ENCODE data around the gene TTLL10.
A peak's percentile ranks its signal among the peaks of the same experiment; 100 is the strongest.

TTLL10 gene

GRCh38 chr1:1173793-1174415 is at the start of gene TTLL10:
Gene TTLL10 (plus strand): TSS chr1:1173880. CDS start chr1:1179216, 5,336 bp downstream.
- DNase-seq (ENCODE audit: low read depth in 2 of 2): no peak

GRCh38 chr1:1124508-1124785 is 49.2 kb upstream of the TTLL10 start:
- no peak for DNase-seq (ENCODE audit: low read depth in 2 of 2)

- no peak for DNase-seq (ENCODE audit: low read depth in 2 of 2)
Measured at GRCh38 chr1:1124786-1125642, 48.7 kb upstream of the TTLL10 start.

GRCh38 chr1:1125945-1126344 is 47.7 kb upstream of the TTLL10 start:
- no peak for DNase-seq (ENCODE audit: low read depth in 2 of 2)

- DNase-seq (ENCODE audit: low read depth in 2 of 2): no peak
Measured at GRCh38 chr1:1127551-1128451, 45.9 kb upstream of the TTLL10 start.

GRCh38 chr1:1128454-1129139 is 45.1 kb upstream of the TTLL10 start:
- DNase-seq (ENCODE audit: low read depth in 2 of 2): no peak

GRCh38 chr1:1129381-1129821 is 44.3 kb upstream of the TTLL10 start:
- no peak for DNase-seq (ENCODE audit: low read depth in 2 of 2)

GRCh38 chr1:1130206-1131120 is 43.2 kb upstream of the TTLL10 start:
- DNase-seq (ENCODE audit: low read depth in 2 of 2): no peak

GRCh38 chr1:1132042-1132950 is 41.4 kb upstream of the TTLL10 start:
- no peak for DNase-seq (ENCODE audit: low read depth in 2 of 2)

GRCh38 chr1:1132956-1133750 is 40.5 kb upstream of the TTLL10 start:
- no peak for DNase-seq (ENCODE audit: low read depth in 2 of 2)

GRCh38 chr1:1134300-1134970 is 39.2 kb upstream of the TTLL10 start:
- no peak for DNase-seq (ENCODE audit: low read depth in 2 of 2)

- DNase-seq (ENCODE audit: low read depth in 2 of 2): no peak
Measured at GRCh38 chr1:1135339-1136136, 38.1 kb upstream of the TTLL10 start.

- DNase-seq (ENCODE audit: low read depth in 2 of 2): no peak
Measured at GRCh38 chr1:1136547-1137230, 37.0 kb upstream of the TTLL10 start.

GRCh38 chr1:1137256-1138045 is 36.2 kb upstream of the TTLL10 start:
- peak; percentile 49 to 56 for DNase-seq (ENCODE audit: low read depth in 2 of 2)

GRCh38 chr1:1140673-1141072 is 33.0 kb upstream of the TTLL10 start:
- no peak for DNase-seq (ENCODE audit: low read depth in 2 of 2)
